Ishikawa (cell line): Measurements from ENCODE around the gene TIMP1.

Experiments
- CEBPB ChIP-seq: IDR thresholded peaks from 2 replicates; pipeline ENCODE4 v1.6.1; 2012
- CREB1 ChIP-seq: IDR thresholded peaks from 2 replicates; pipeline ENCODE4 v1.6.1; 2012; ENCODE audit warnings: low read depth
- EGR1 ChIP-seq: IDR thresholded peaks from 2 replicates; pipeline ENCODE4 v1.6.1; 2012
- EP300 ChIP-seq: IDR thresholded peaks from 2 replicates; pipeline ENCODE4 v1.6.1; 2012; ENCODE audit warnings: borderline replicate concordance
- FOXM1 ChIP-seq: IDR thresholded peaks from 2 replicates; pipeline ENCODE4 v1.6.1; 2012; ENCODE audit warnings: low read depth, borderline replicate concordance
- NFIC ChIP-seq: IDR thresholded peaks from 2 replicates; pipeline ENCODE4 v1.6.1; 2012
- RAD21 ChIP-seq: IDR thresholded peaks from 2 replicates; pipeline ENCODE4 v1.6.1; 2012; ENCODE audit warnings: low read depth
- TAF1 ChIP-seq: IDR thresholded peaks from 2 replicates; pipeline ENCODE4 v1.6.1; 2012; ENCODE audit warnings: low read depth, mild to moderate bottlenecking
- TCF12 ChIP-seq: IDR thresholded peaks from 2 replicates; pipeline ENCODE4 v1.6.1; 2012; ENCODE audit warnings: low read depth
- TEAD4 ChIP-seq: IDR thresholded peaks from 2 replicates; pipeline ENCODE4 v1.6.1; 2012
- YY1 ChIP-seq: IDR thresholded peaks from 2 replicates; pipeline ENCODE4 v1.6.1; 2012; ENCODE audit warnings: low read depth
- ZBTB7A ChIP-seq: IDR thresholded peaks from 2 replicates; pipeline ENCODE4 v1.6.1; 2012; ENCODE audit warnings: low read depth
- TF ChIP-seq, protein P1 (sequence below): IDR thresholded peaks from 2 replicates; pipeline ENCODE4 v1.6.1; 2012; ENCODE audit warnings: low read depth, mild to moderate bottlenecking
- TF ChIP-seq, protein P2 (sequence below): IDR thresholded peaks from 2 replicates; pipeline ENCODE4 v1.6.1; 2012
- TF ChIP-seq, protein P3 (sequence below): IDR thresholded peaks from 2 replicates; pipeline ENCODE4 v1.6.1; 2012

Gene TIMP1

DNA sequence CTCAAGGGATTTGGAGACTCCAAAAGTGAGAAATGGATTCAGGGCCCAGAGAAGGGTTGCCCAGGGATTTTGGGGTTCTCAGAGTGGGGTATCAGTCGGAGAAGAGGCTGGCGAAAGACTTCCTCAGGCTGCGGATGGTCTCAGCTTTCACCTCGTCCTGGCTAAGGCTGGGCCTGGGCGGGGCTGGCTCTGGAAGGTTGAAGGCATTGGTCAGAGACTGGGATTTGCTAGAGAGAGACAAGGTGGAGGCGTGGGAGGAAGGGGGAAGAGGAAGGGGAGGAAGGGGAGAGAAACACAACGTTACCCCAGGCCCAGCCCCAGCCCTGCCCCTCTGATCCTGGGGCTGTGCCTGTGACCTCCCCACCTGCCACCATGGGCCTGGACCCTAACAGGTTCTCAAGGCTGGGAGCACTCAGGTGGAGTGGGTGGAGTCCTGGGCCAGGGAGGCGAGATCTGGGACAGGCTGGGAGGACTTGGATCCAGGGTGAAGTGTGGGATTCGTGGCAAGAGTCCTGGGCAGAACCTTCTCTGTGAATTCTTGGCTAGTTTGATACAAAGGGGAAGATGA is 9.4 kb upstream of the TIMP1 start:
- TF ChIP-seq FOXM1 = no peak
- TF ChIP-seq, protein P1, sequence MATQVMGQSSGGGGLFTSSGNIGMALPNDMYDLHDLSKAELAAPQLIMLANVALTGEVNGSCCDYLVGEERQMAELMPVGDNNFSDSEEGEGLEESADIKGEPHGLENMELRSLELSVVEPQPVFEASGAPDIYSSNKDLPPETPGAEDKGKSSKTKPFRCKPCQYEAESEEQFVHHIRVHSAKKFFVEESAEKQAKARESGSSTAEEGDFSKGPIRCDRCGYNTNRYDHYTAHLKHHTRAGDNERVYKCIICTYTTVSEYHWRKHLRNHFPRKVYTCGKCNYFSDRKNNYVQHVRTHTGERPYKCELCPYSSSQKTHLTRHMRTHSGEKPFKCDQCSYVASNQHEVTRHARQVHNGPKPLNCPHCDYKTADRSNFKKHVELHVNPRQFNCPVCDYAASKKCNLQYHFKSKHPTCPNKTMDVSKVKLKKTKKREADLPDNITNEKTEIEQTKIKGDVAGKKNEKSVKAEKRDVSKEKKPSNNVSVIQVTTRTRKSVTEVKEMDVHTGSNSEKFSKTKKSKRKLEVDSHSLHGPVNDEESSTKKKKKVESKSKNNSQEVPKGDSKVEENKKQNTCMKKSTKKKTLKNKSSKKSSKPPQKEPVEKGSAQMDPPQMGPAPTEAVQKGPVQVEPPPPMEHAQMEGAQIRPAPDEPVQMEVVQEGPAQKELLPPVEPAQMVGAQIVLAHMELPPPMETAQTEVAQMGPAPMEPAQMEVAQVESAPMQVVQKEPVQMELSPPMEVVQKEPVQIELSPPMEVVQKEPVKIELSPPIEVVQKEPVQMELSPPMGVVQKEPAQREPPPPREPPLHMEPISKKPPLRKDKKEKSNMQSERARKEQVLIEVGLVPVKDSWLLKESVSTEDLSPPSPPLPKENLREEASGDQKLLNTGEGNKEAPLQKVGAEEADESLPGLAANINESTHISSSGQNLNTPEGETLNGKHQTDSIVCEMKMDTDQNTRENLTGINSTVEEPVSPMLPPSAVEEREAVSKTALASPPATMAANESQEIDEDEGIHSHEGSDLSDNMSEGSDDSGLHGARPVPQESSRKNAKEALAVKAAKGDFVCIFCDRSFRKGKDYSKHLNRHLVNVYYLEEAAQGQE = no peak
- no peak for TF ChIP-seq CEBPB

DNA sequence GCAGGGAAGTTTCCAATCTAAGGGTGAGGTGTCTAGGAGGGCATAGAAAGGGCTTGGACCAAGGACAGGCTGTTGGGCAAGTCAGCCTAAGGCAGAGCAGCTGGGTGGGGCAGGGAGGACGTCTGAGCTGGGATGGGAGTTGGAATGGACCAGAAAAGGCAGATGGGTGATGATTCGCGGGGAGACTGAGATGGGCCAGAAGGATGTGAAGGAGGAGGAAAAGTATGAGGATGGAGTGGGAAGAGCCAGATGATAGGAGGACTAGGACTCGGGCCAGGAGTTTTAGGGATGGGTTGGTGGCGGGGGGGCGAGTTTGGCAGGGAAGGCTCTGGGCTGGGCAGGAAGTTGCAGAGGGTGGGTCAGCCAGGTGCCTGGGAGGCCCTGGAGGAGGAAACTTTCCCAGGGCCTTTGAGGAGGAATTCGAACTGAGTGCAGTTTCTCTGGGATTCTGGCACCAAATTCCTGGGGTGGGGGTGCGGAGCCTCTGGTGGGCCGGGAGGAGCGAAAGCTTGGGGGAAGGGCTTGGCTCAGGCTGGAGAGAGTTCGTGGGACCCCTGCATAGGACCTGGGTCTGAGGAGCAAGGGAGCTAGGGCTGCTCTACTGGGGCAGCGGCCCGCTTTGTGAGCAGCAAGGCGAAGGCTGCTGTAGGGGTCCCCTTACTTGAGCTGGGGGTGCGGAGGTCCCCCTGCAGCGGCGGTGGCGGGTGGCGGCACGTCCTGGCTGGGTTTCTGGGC is 8.7 kb upstream of the TIMP1 start:
- TF ChIP-seq ZBTB7A (no peak), EP300 (no peak), TCF12 (no peak), TAF1 (no peak), NFIC (no peak), CEBPB (no peak), EGR1 (no peak), RAD21 (no peak), YY1 (no peak), TEAD4 (no peak), CREB1 (no peak), FOXM1 (no peak)
- TF ChIP-seq, protein P2, sequence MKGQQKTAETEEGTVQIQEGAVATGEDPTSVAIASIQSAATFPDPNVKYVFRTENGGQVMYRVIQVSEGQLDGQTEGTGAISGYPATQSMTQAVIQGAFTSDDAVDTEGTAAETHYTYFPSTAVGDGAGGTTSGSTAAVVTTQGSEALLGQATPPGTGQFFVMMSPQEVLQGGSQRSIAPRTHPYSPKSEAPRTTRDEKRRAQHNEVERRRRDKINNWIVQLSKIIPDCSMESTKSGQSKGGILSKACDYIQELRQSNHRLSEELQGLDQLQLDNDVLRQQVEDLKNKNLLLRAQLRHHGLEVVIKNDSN = no peak
- TF ChIP-seq, protein P1 = no peak
- TF ChIP-seq, protein P3, sequence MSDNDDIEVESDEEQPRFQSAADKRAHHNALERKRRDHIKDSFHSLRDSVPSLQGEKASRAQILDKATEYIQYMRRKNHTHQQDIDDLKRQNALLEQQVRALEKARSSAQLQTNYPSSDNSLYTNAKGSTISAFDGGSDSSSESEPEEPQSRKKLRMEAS = no peak

DNA sequence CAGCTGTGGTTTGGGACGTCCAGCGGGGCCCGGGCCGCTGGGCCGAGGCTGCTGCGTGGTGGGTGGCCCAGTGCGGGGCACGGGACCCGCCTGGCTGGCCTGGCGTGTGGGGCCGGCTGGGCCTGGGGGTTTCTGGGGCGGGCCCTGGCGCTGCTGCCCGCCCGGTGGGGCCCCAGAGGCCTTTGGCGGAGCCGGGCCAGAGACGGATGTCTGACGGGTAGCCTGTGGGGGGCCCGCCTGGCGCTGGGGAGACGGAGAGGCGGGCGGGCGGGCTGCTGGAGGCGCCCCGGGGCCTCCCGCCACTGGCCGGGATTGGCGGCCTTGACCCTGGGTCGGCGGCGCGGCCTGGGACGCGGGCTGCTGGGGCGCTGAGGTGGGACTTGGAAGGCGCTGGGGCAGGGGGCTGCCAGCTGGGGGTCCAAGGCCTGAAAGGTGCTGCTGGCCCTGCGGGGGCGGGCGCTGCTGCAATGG is 8.1 kb upstream of the TIMP1 start:
- no peak for TF ChIP-seq EGR1
- TF ChIP-seq CEBPB = no peak
- no peak for TF ChIP-seq TAF1
- TF ChIP-seq, protein P2 = no peak
- TF ChIP-seq YY1 = no peak
- no peak for TF ChIP-seq CREB1
- TF ChIP-seq, protein P3 = no peak
- TF ChIP-seq ZBTB7A = no peak
- no peak for TF ChIP-seq EP300
- TF ChIP-seq NFIC = no peak
- TF ChIP-seq TEAD4 = no peak

DNA sequence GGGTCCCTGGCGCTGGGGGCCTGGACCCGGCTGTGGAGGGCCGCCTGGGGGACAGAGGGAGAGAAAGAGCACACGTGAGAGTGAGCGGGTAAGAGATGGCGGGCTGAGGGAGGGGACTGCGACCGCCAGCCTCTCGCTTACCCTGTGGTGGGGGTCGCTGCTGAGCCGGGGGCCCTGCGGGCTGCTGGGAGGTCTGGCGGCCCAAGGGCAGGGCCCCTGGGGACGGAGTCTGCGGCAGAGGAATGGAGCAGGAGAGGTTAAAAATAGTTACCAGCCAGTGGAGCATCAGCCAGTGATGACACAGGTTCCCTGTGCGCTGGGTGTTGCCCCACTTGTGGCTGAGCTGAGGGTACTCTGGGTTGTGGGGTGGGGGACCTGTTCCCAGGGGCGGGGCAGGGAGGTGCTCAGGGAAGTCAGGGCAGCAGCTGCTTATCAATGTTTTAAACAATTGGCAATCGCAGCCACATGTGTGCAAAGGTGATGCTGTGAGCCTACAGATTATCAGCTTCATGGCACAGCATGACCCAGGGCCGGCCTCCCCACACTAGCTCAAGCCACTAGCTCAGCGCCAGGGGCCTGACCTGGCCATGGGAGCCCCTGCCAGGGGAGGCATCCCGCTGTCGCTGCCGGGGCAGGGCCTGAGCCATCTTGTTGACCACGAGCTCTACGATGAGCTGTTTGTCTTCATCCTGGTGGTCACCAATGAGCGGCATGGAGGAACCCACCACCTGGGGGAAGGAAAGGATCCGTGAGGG is 7.5 kb upstream of the TIMP1 start:
- TF ChIP-seq NFIC (no peak), EP300 (no peak), CREB1 (no peak), FOXM1 (no peak), CEBPB (no peak)
- TF ChIP-seq, protein P2 = no peak
- TF ChIP-seq, protein P1 = no peak
